Astrocyte of the cerebellum (primary cell): Measurements from ENCODE around the gene CREG2.

ENCODE experiments used
- DNase-seq: peaks from one replicate; pipeline ENCODE4 v3.0.0-alpha.2; 2011; ENCODE audit warnings: low read depth
- H3K4me3 ChIP-seq: 2 replicates; pipeline ENCODE4 v1.5.1; 2011; ENCODE audit warnings: mild to moderate bottlenecking, low read depth, low read length, moderate library complexity
- in situ Hi-C: cut with HindIII; loops from 2 replicates; pipeline ENCODE4 v1.10.0; 2017; ENCODE audit warnings: low sequenced_read_pairs
- TF ChIP-seq, protein P1 (sequence below): IDR thresholded peaks from 2 replicates; pipeline ENCODE4 v1.5.1; 2012; ENCODE audit warnings: low read length, low read depth, moderate library complexity, mild to moderate bottlenecking; ENCODE audit errors: missing control alignments

CREG2 gene

DNA sequence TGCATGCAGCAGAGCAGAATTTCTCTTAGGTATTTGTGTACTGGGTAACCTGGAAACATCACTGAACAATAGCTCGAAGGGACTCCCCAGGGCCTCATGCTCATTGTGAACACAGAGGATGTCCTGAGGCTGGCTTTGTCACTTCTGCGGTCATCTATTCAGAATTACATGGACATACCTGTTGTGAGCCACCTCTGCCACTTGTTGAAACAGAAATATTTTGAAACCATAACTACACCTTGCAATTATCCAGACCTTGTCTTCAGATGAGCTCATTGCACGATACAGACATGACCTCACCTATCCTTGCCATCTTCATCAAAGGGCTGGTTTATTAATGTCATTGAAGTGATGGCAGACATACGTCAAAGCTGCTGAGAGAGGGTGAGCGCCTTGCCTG lies 23.4 kb upstream of the CREG2 start:
- TF ChIP-seq, protein P1, sequence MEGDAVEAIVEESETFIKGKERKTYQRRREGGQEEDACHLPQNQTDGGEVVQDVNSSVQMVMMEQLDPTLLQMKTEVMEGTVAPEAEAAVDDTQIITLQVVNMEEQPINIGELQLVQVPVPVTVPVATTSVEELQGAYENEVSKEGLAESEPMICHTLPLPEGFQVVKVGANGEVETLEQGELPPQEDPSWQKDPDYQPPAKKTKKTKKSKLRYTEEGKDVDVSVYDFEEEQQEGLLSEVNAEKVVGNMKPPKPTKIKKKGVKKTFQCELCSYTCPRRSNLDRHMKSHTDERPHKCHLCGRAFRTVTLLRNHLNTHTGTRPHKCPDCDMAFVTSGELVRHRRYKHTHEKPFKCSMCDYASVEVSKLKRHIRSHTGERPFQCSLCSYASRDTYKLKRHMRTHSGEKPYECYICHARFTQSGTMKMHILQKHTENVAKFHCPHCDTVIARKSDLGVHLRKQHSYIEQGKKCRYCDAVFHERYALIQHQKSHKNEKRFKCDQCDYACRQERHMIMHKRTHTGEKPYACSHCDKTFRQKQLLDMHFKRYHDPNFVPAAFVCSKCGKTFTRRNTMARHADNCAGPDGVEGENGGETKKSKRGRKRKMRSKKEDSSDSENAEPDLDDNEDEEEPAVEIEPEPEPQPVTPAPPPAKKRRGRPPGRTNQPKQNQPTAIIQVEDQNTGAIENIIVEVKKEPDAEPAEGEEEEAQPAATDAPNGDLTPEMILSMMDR = no peak
- DNase-seq = no peak
- in situ Hi-C loops = no loop called here

DNA sequence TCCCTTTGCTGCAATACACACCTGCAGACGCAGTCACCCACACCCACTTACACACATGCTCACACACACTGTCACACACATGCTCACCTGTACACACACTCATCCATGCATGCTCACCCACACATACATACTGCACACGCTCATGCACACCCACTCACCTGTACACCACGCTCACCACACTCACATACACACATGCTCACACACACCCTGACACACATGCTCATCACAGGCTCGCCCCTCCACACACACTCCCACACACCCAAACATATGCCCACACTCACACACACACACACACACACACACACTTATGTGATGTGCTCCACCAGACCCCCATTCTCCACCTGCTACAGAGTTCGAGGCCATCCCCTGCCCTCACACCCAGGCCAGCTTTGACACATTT lies 22.8 kb upstream of the CREG2 start:
- in situ Hi-C loops = no loop called here
- TF ChIP-seq, protein P1 = no peak
- H3K4me3 ChIP-seq = no peak overlapping the region
- DNase-seq = no peak

More for the DNA sequence above, 23.4 kb upstream of the CREG2 start:
- no peak overlapping the region for H3K4me3 ChIP-seq

DNA sequence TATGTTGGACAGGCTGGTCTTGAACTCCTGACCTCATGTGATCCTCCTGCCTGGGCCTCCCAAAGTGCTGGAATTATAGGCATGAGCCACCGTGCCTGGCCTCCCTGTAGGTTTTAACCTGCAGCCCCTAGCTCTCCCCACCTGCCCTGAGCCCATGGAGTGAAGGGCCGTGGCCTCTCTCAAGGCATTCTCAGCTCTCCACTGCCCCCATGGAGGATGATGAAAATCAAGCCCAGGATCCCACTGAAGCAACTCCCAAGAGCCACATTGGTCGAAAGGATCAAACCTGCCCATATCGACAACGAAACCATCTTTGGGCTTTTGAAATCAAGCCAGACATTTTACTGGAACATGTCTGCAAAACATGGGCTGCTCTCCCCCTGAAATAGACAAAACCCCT lies 22.4 kb upstream of the CREG2 start:
- no peak overlapping the region for H3K4me3 ChIP-seq
- in situ Hi-C loops = no loop called here
- TF ChIP-seq, protein P1 = no peak
- no peak for DNase-seq

DNA sequence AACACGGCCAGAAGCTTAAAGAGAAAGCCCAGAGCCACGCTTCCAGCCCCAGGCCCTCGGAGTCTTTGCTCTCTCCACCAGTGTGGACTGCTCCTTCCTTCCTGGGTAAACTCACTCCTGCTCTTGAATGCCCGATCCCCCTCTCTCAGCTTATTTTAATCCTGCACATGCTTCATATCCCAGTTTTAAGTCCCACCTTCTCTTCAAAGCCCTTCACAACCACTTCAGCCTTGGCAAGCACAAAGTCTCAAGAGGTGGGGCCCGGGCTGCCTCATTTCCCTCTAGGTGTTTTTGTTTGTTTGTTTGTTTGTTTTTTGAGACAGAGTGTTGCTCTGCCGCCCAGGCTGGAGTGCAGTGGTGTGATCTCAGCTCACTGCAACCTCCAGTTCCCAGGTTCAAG lies 21.6 kb upstream of the CREG2 start:
- in situ Hi-C loops = no loop called here
- TF ChIP-seq, protein P1 = no peak
- DNase-seq = no peak
- H3K4me3 ChIP-seq = no peak overlapping the region

DNA sequence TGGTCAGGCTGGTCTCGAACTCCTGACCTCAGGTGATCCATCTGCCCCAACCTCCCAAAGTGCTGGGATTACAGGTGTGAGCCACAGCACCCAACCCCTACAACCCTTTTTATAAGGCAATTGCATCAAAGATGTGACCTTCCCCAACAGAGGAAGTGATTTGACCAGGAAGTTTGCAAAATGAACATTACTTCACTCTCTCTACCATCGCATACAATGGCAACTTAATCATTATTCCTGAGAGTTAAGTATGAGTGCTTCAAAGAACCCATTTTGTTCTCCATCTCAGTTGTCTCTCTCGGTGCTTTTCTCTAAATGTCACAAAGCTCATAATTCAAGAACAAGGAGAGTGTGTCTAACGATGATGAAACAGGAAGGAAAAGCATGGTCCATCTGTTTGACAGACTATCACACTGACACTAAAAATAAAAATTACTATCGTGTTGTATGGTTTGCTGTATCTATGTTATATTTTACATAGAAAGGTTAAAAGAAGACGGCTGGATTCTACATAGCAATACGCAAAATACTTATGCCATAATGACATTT lies 18.1 kb upstream of the CREG2 start:
- no peak overlapping the region for H3K4me3 ChIP-seq
- TF ChIP-seq, protein P1 = no peak
- DNase-seq = no peak

DNA sequence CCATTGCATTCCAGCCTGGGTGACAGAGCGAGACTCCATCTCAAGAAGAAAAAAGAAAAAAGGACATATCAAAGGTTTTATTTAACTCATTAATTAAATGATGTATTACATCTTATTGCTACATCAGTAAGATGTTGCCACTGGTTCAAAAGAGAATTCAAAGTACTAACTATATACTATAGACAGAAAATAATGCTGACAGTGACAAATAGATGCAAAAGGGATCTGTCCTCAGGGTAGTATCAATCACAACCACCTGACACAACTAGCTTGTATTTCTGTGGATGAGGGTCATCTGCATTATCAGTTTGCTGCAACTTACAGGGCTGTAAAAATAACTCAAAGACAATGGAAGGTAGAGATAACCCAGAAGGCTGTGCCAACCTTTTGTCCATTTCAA lies 16.4 kb upstream of the CREG2 start:
- DNase-seq = no peak
- in situ Hi-C loops = no loop called here
- TF ChIP-seq, protein P1 = no peak
- H3K4me3 ChIP-seq = no peak overlapping the region

More for the DNA sequence above, 18.1 kb upstream of the CREG2 start:
- in situ Hi-C loops = no loop called here

DNA sequence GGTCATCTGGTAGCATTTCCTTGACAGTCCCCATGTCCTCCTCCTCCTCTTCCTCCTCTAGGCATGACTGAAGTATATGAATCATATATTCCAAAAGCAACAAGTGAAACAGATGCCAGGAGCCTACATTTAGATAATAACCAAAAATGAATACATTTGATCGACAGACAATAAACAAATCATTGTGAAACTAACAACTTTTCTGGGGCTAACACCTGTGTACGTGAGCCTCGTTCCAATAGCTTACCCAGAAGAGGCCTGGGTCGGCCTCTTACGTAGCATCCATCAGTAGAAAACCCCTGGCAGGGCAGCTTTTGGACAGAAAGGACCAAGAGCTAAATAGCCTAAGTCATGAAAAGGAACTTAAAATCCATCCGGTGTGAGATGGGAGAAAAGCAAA lies 15.3 kb upstream of the CREG2 start:
- in situ Hi-C loops = no loop called here
- TF ChIP-seq, protein P1 = no peak
- H3K4me3 ChIP-seq = no peak overlapping the region
- no peak for DNase-seq
